Measurements from ENCODE around the gene BTG4.

BTG4 gene

DNA sequence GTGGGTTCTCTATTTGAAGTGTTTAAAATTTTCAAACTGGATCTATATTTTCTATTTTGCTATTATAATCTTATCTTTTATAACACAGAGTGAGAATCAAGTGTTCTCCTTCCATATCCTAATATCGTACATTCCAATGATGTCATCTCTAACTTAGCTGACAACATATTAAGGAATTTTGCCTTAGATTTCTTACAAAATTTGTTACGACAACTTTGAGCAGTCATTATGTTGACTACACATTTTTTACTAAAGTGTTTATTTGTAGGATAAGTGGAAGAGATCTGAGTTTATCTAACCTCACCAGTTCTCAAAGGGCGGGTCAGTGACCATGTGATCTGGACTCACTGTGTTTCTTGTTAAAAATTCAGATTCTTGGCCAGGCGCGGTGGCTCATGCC lies 12.7 kb downstream of the BTG4 start:
- no peak overlapping the region for H3K4me3 ChIP-seq (ENCODE audit: low read length)
- DNase-seq (ENCODE audit: low read depth): no peak
- no peak for TF ChIP-seq CTCF (conservative IDR thresholded peaks at IDR 0.05; ENCODE audit: low read length)

DNA sequence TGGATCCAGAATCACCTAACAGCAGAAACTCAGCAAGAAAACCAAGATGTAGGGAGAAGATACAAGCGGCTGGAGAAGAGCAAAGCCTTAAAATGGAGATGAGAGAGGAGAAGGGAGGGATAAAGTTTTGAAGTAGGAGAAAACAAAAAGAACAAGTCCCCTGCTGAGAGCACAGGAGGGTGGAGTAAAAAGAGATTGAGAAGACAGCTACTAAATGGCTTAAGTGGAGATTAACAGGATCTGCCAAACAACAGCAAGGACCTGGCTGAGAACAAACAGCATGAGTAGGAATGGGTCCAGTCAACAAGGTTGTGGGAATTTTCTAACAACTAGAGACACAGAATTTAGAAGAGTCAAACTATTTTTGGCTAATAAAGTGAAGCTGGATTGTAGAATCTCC lies 18.1 kb downstream of the BTG4 start:
- DNase-seq (ENCODE audit: low read depth): no peak
- no peak overlapping the region for H3K4me3 ChIP-seq (ENCODE audit: low read length)
- TF ChIP-seq CTCF (conservative IDR thresholded peaks at IDR 0.05; ENCODE audit: low read length): no peak

DNA sequence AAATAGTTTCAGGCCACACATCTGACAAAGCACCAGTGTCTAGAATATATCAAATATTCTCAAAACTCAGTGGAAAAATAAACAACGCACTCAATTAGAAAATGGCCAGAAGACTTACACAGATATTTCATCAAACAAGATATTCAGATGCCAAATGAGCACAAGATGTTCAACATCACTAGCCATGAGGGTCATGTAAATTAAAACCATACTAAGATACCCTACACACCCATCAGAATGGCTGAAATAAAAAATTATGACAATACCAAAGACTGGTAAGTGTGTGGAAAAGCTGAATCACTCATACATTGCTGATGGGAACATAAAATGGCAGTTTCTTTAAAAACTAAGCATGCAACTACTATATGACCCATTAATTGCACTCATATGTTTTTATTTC lies 21.7 kb downstream of the BTG4 start:
- H3K4me3 ChIP-seq (ENCODE audit: low read length): no peak overlapping the region
- no peak for TF ChIP-seq CTCF (conservative IDR thresholded peaks at IDR 0.05; ENCODE audit: low read length)
- no peak for DNase-seq (ENCODE audit: low read depth)

- no peak for TF ChIP-seq CTCF (conservative IDR thresholded peaks at IDR 0.05; ENCODE audit: low read length)
- DNase-seq (ENCODE audit: low read depth): no peak
- H3K4me3 ChIP-seq (ENCODE audit: low read length): no peak overlapping the region
Measured at GRCh38 chr11:111483431-111483830, 28.8 kb downstream of the BTG4 start.

- no peak for DNase-seq (ENCODE audit: low read depth)
- H3K4me3 ChIP-seq (ENCODE audit: low read length): no peak overlapping the region
- no peak for TF ChIP-seq CTCF (conservative IDR thresholded peaks at IDR 0.05; ENCODE audit: low read length)
Measured at GRCh38 chr11:111479666-111480065, 32.5 kb downstream of the BTG4 start.

DNA sequence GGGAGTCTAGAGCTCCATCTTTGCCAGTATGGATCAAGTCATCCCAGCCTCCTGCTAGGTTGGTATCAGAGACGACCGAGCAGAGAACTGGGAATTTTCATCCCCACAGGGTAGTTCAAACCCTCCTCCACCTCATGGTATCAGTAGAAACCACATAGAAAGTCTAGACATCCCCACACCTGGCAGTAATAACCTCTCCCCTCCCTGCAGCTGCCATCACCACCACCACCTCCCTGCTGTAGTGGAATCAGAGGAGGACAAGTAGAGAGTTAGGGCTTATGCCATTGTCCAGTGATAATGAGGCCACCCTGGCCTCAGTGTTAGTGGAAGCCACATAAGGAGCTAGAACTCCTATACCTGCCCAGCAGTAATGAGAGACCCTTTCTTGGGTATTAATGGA lies 34.3 kb downstream of the BTG4 start:
- DNase-seq (ENCODE audit: low read depth): no peak
- no peak for TF ChIP-seq CTCF (conservative IDR thresholded peaks at IDR 0.05; ENCODE audit: low read length)
- H3K4me3 ChIP-seq (ENCODE audit: low read length): no peak overlapping the region

DNA sequence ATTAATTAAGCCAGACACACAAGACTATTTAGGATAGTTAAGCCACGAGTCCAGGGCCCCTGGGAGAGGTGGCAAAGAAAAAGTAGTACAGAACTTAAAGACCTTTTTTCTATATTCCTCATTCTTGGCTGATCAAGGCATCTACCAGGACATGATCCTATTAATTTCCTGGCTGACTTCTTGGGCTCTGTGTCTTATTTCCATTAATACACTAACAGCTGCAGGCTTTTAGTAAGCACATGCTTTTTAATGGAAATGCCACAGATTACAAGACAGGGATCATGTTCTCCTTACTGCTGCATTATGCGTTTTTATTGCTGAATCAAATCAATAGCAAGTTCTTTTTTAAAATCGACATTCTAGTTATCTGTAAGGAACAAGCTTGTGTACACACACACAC lies 35.2 kb downstream of the BTG4 start:
- H3K4me3 ChIP-seq (ENCODE audit: low read length): no peak overlapping the region
- peak; percentile 11 for DNase-seq (ENCODE audit: low read depth)
- TF ChIP-seq CTCF (conservative IDR thresholded peaks at IDR 0.05; ENCODE audit: low read length): no peak

Data from AG10803 (cell line).